Hepatocyte (in vitro differentiated cells): ENCODE data around the gene SLC5A7. TPM values are rescaled to one million over a fixed set of nuclear protein-coding genes. Genes with fewer than 3 reads are reported as not detected.

Experiments
- DNase-seq: peaks from one replicate; pipeline ENCODE4 v3.0.0-alpha.2; 2016; ENCODE audit warnings: low spot score
- H2AFZ ChIP-seq: fragments of 200-600 bp; sonication (generic); 2 replicates; pipeline ENCODE4 v1.6.0; 2016; ENCODE audit warnings: antibody characterized with exemption, mild to moderate bottlenecking
- H3K27ac ChIP-seq: fragments of 200-600 bp; sonication (generic); 2 replicates; pipeline ENCODE4 v1.5.1; 2016; ENCODE audit warnings: mild to moderate bottlenecking
- H3K27me3 ChIP-seq: fragments of 200-600 bp; sonication (generic); 2 replicates; pipeline ENCODE4 v1.6.1; 2016
- H3K36me3 ChIP-seq: fragments of 200-600 bp; sonication (generic); replicated peaks from 2 replicates; pipeline ENCODE4 v1.5.1; 2016; ENCODE audit warnings: low read depth; ENCODE audit not compliant: insufficient read depth
- H3K4me1 ChIP-seq: fragments of 200-600 bp; sonication (generic); 2 replicates; pipeline ENCODE4 v1.5.1; 2016; ENCODE audit warnings: mild to moderate bottlenecking, moderate library complexity; ENCODE audit not compliant: insufficient read depth
- H3K4me2 ChIP-seq: fragments of 200-600 bp; sonication (generic); 2 replicates; pipeline ENCODE4 v1.6.0; 2016
- H3K4me3 ChIP-seq: fragments of 200-600 bp; sonication (generic); 2 replicates; pipeline ENCODE4 v1.5.1; 2016; ENCODE audit warnings: mild to moderate bottlenecking
- H3K79me2 ChIP-seq: fragments of 200-600 bp; sonication (generic); 2 replicates; pipeline ENCODE4 v1.6.0; 2017; ENCODE audit warnings: mild to moderate bottlenecking
- H3K9me2 ChIP-seq: fragments of 200-600 bp; sonication (generic); replicated peaks from 2 replicates; pipeline ENCODE4 v1.6.0; 2017; ENCODE audit warnings: mild to moderate bottlenecking; ENCODE audit not compliant: insufficient read depth
- H3K9me3 ChIP-seq: fragments of 200-600 bp; sonication (generic); 2 replicates; pipeline ENCODE4 v1.5.1; 2016; ENCODE audit warnings: low read depth, mild to moderate bottlenecking
- H4K20me1 ChIP-seq: fragments of 200-600 bp; sonication (generic); 2 replicates; pipeline ENCODE4 v1.6.0; 2016; ENCODE audit warnings: mild to moderate bottlenecking; ENCODE audit not compliant: insufficient read depth, poor library complexity, severe bottlenecking
- EZH2 ChIP-seq: fragments of 200-600 bp; sonication (generic); IDR thresholded peaks from 2 replicates; pipeline ENCODE4 v1.6.1; 2016; ENCODE audit warnings: antibody characterized with exemption, mild to moderate bottlenecking, borderline replicate concordance
- EZH2phosphoT487 ChIP-seq: fragments of 200-600 bp; sonication (generic); IDR thresholded peaks from one replicate; pipeline ENCODE4 v1.6.1; 2018; ENCODE audit warnings: antibody characterized with exemption, mild to moderate bottlenecking, low read depth, moderate library complexity; ENCODE audit not compliant: unreplicated experiment, severe bottlenecking
- WGBS: methylation state at CpG from one replicate; pipeline ENCODE4 v1.1.6; 2016; ENCODE audit warnings: low lambda C conversion rate; ENCODE audit errors: missing lambda C conversion rate; 5-methylcytosine and 5-hydroxymethylcytosine counted together
- polyA plus RNA-seq: library from polyadenylated mRNA; unstranded; fragments of >200 nt; fragmentation: Nextera tagmentation; extraction: Ambion mirVana; gene quantifications from 2 replicates; pipeline ENCODE4 v1.2.1, GENCODE V29; 2016
- total RNA-seq: library from RNA; depleted of rRNA; stranded (reverse); fragments of >200 nt; gene quantifications from 2 replicates; pipeline ENCODE4 v1.2.3, GENCODE V29; 2014
- TF ChIP-seq, protein P1 (sequence below): fragments of 200-600 bp; sonication (generic); IDR thresholded peaks from 2 replicates; pipeline ENCODE4 v1.5.1; 2016; ENCODE audit warnings: antibody characterized with exemption, mild to moderate bottlenecking; ENCODE audit not compliant: poor library complexity

SLC5A7 gene
- total RNA-seq, result 0.03 TPM in 1 of 2 replicates, not detected in the other
- not detected in 2 replicates for polyA plus RNA-seq

DNA sequence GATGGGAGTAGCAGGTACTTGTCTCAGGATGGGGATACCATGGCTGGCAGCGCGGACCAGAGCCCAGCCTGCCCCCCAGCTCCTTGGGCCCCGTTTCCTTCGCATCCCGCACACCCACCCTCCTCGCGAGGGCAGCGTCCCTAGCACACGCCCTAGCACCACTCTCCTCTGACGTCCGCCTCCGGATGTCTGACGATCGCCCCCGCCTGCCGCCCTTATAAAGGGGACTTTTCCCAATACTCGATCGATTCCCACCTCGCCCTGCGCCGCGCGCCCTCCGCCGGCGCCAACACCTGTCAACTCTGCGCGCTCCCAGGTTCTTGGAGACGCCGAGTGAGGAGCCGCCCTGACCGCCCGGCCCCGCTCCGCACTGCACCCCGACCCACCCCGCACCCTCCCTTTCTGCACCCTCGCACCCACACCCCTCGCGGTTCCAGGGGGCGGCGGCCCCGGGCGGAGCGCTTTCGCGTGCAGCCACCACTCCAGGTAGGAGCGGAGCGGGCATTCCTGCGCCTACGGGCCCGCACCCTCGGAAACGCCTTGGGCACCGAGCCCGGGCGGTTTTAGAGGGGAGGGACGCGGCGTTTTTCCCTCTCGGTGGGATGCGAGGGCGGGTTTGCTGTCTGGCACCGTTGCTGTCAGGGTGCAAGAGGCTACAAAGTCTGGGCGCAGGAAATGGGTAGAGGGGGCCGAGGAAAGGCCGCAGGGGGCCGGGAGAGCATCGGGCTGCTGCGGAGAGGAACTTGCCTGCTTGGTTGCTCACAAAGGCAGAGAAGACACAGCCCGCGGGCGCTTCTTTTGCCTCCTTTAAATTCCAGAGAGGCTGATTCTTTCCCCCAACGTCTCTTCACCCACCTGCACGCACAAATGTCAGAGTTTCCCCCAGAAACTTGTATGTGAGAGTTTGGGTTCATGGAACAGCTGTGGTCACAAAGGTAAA lies at the start of gene SLC5A7:
Gene SLC5A7 (plus strand): TSS at position 247 of the 940 bp plus-strand sequence. CDS start 1,632 bp downstream, outside the sequence.
- H3K27ac ChIP-seq, result no peak within 1 kb of the TSS
- H3K27me3 ChIP-seq, result peaks cover 57% of the 10 kb centered on the region
- H3K79me2 ChIP-seq, result no peaks in the 10 kb centered on the region

DNA sequence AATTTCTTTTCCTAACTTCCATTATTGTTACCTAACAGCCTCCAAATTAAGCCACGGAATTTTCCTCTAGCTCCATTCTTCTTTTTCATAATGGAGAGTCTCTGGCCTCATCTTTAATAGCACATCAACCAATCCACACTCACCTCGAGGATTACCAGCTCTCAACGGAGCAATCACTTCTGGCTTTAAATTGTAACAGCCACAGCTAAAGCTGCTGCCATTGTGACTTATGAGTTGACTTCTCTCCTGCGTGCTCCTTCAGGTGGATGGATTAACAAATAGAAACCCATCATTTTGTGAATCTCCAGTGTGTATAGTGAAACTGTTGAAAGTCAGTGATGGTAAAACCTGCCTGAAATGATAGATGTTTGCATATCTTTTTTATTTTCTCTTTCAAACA lies 24.9 kb upstream of the SLC5A7 start:
- H3K4me1 ChIP-seq, result no peaks in the 10 kb centered on the region
- no peak overlapping the region for H3K4me2 ChIP-seq
- no peaks in the 10 kb centered on the region for H3K79me2 ChIP-seq
- H3K27me3 ChIP-seq, result no peaks in the 10 kb centered on the region
- WGBS, result 75% methylated on average over 4 of the region's 4 CpGs
- H3K36me3 ChIP-seq, result no peaks in the 10 kb centered on the region
- no peak for DNase-seq
- H3K27ac ChIP-seq, result no peak overlapping the region
- no peaks in the 10 kb centered on the region for H4K20me1 ChIP-seq
- no peaks in the 10 kb centered on the region for H3K9me2 ChIP-seq
- H3K4me3 ChIP-seq, result no peak overlapping the region
- TF ChIP-seq EZH2phosphoT487 (no peak), EZH2 (no peak)
- TF ChIP-seq, protein P1, sequence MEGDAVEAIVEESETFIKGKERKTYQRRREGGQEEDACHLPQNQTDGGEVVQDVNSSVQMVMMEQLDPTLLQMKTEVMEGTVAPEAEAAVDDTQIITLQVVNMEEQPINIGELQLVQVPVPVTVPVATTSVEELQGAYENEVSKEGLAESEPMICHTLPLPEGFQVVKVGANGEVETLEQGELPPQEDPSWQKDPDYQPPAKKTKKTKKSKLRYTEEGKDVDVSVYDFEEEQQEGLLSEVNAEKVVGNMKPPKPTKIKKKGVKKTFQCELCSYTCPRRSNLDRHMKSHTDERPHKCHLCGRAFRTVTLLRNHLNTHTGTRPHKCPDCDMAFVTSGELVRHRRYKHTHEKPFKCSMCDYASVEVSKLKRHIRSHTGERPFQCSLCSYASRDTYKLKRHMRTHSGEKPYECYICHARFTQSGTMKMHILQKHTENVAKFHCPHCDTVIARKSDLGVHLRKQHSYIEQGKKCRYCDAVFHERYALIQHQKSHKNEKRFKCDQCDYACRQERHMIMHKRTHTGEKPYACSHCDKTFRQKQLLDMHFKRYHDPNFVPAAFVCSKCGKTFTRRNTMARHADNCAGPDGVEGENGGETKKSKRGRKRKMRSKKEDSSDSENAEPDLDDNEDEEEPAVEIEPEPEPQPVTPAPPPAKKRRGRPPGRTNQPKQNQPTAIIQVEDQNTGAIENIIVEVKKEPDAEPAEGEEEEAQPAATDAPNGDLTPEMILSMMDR, result no peak
- H2AFZ ChIP-seq, result no peak overlapping the region
- H3K9me3 ChIP-seq, result no peaks in the 10 kb centered on the region

More for the DNA sequence above, at the start of gene SLC5A7:
- Histone ChIP-seq H2AFZ (no peak within 1 kb of the TSS), H3K4me3 (no peak within 1 kb of the TSS), H3K9me2 (no peaks in the 10 kb centered on the region), H3K9me3 (no peaks in the 10 kb centered on the region), H3K4me1 (no peaks in the 10 kb centered on the region), H3K36me3 (no peaks in the 10 kb centered on the region), H4K20me1 (no peaks in the 10 kb centered on the region), H3K4me2 (peak within 1 kb of the TSS; percentile 85)
- peak; percentile 8 for DNase-seq
- TF ChIP-seq EZH2phosphoT487 (no peak), EZH2 (peak; percentile 75)
- 2% methylated on average over 59 of the region's 75 CpGs for WGBS

DNA sequence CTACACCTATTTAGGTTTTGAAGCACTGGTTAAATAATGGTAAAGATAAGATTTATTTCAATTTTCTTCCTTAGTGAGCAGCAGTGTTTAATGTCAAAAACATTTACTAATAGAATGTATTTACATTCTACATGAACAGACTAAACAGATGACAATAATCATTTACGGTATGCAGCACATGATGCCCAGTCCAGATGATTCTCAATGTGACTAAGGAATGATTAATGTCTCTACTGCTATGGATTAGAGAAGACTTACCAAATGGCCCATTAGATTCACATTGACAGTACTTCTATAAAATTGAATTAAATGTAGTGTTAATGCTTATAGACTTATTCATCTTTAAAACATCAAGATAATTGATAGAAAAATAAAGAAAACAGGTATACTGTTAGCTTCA lies 22.1 kb upstream of the SLC5A7 start:
- Histone ChIP-seq H3K9me2 (no peaks in the 10 kb centered on the region), H3K4me3 (no peak overlapping the region), H3K27me3 (no peaks in the 10 kb centered on the region), H4K20me1 (no peaks in the 10 kb centered on the region), H3K36me3 (no peaks in the 10 kb centered on the region), H3K4me2 (no peak overlapping the region), H3K4me1 (no peaks in the 10 kb centered on the region), H3K9me3 (no peaks in the 10 kb centered on the region), H3K79me2 (no peaks in the 10 kb centered on the region), H2AFZ (no peak overlapping the region), H3K27ac (no peak overlapping the region)
- DNase-seq, result no peak
- no peak for TF ChIP-seq EZH2
- TF ChIP-seq, protein P1, result no peak
- no peak for TF ChIP-seq EZH2phosphoT487
- WGBS, result 84% methylated on average over 1 of the region's 1 CpG

DNA sequence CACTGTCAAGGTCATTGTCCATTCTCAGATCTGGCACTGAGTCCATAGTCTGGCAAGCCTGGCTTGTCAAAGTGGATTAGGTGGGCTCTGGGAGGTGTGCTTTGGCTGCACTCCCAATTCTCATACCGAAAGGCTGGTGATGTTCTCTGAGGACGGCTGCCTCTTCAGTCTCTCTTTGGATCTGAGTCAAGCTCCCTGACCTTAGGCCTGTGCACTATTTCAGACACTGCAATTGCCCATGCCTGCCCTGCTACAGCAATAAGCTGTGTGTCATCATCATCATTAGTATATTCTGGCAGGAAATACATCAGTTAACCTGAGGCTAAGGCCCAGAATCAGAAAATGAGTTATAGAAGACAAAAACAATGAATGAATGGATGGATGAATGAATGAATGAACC lies 1.6 kb upstream of the SLC5A7 start:
- H3K27me3 ChIP-seq, result peaks cover 57% of the 10 kb centered on the region
- H3K27ac ChIP-seq, result no peak overlapping the region
- WGBS, result 95% methylated on average over 2 of the region's 2 CpGs
- H3K79me2 ChIP-seq, result no peaks in the 10 kb centered on the region
- no peaks in the 10 kb centered on the region for H3K9me2 ChIP-seq
- H3K36me3 ChIP-seq, result no peaks in the 10 kb centered on the region
- TF ChIP-seq EZH2phosphoT487 (no peak), EZH2 (no peak)
- TF ChIP-seq, protein P1, result no peak
- DNase-seq, result no peak
- no peaks in the 10 kb centered on the region for H3K4me1 ChIP-seq
- no peaks in the 10 kb centered on the region for H4K20me1 ChIP-seq
- H2AFZ ChIP-seq, result no peak overlapping the region
- H3K9me3 ChIP-seq, result no peaks in the 10 kb centered on the region
- no peak overlapping the region for H3K4me3 ChIP-seq
- no peak overlapping the region for H3K4me2 ChIP-seq
